Motor neuron (in vitro differentiated cells): ENCODE results near the gene CSTF2T. TPM values are rescaled to one million over a fixed set of nuclear protein-coding genes. Genes with fewer than 3 reads are reported as not detected.

Experiments
- ATAC-seq, 8 experiments: fragments of 200-7000 bp; cut with Tn5 transposase; replicated peaks in 6 of 8; 2 replicates each; pipeline ENCODE4 v1.8.0; 2021; ENCODE audit warnings: mild to moderate bottlenecking in 8 of 8, moderate library complexity in 8 of 8
- H3K27ac ChIP-seq, 2 donors: fragments of 250-450 bp; sonication (Bioruptor Pico); 2 replicates each; pipeline ENCODE4 v1.9.0; 2021; ENCODE audit warnings: antibody characterized with exemption in 2 of 2, mild to moderate bottlenecking in 2 of 2, moderate library complexity in 1 of 2
- H3K4me1 ChIP-seq, 2 donors: fragments of 250-450 bp; sonication (Bioruptor Pico); replicated peaks in 1 of 2; 2 replicates each; pipeline ENCODE4 v1.6.1; 2021; ENCODE audit warnings: antibody characterized with exemption in 2 of 2, mild to moderate bottlenecking in 2 of 2, moderate library complexity in 1 of 2
- H3K4me3 ChIP-seq, 5 donors: fragments of 250-450 bp; sonication (Bioruptor Pico); 2 replicates each; pipeline ENCODE4 v1.9.0; 2021; ENCODE audit warnings: antibody characterized with exemption in 5 of 5, mild to moderate bottlenecking in 5 of 5, moderate library complexity in 4 of 5
- WGBS, 10 experiments: fragments of 450-650 bp; shearing (Covaris generic); methylation state at CpG; one replicate each; pipeline ENCODE4 v1.0.0; 2022; 5-methylcytosine and 5-hydroxymethylcytosine counted together
- in situ Hi-C, 9 experiments: fragments of 400-800 bp; cut with MboI; loops; one replicate each; pipeline ENCODE4 v1.15.0; 2021; ENCODE audit warnings: low sequenced_read_pairs in 9 of 9, low pct_unique_long_range_greater_than_20kb in 2 of 9; ENCODE audit not compliant: unreplicated experiment in 9 of 9
- total RNA-seq, 8 experiments: library from RNA; unstranded; fragments of 300-600 nt; gene quantifications; 2 replicates each; pipeline versions ENCODE4 v1.2.3 to v1.2.4, GENCODE V29; 2022

CSTF2T gene
- total RNA-seq, 8 experiments from 2014 or later = 22.9 to 34.2 (median 26.9) TPM

- no peak for ATAC-seq
- Histone ChIP-seq H3K4me3 (no peak overlapping the region), H3K4me1 (no peaks in the 10 kb centered on the region), H3K27ac (no peak overlapping the region)
- 22 to 100% (median 88%) methylated on average over 1 of the region's 1 CpG; no CpG with 5 or more reads in 3 of the 10 experiments for WGBS, 10 experiments
- in situ Hi-C loops = loop anchor here in 1 of 9 experiments (25.0 kb wide), 1 partner anchor 251 kb away; no protein-coding TSS in a partner anchor
Measured at GRCh38 chr10:51711519-51711891, 12.1 kb upstream of the CSTF2T start.

- Histone ChIP-seq H3K4me3 (no peak overlapping the region), H3K4me1 (no peaks in the 10 kb centered on the region), H3K27ac (no peak overlapping the region)
- 25 to 90% (median 80%) methylated on average over 1 to 2 of the region's 2 CpGs; no CpG with 5 or more reads in 1 of the 10 experiments for WGBS, 10 experiments
- no peak for ATAC-seq
- in situ Hi-C loops = loop anchor here in 1 of 9 experiments (25.0 kb wide), 1 partner anchor 253 kb away; no protein-coding TSS in a partner anchor
Measured at GRCh38 chr10:51709324-51709972, 10.1 kb upstream of the CSTF2T start.

GRCh38 chr10:51708609-51709008, 9.2 kb upstream of the CSTF2T start:
- in situ Hi-C loops = loop anchor here in 1 of 9 experiments (25.0 kb wide), 1 partner anchor 254 kb away; no protein-coding TSS in a partner anchor
- WGBS, 10 experiments = 67 to 100% (median 83%) methylated on average over 1 to 2 of the region's 2 CpGs; no CpG with 5 or more reads in 4 of the 10 experiments

GRCh38 chr10:51707821-51708424, 8.5 kb upstream of the CSTF2T start:
- H3K27ac ChIP-seq = no peak overlapping the region
- no peak overlapping the region for H3K4me3 ChIP-seq
- H3K4me1 ChIP-seq = no peaks in the 10 kb centered on the region
- 40 to 100% (median 96%) methylated on average over 1 to 4 of the region's 5 CpGs for WGBS, 10 experiments
- ATAC-seq = no peak
- in situ Hi-C loops = loop anchor here in 1 of 9 experiments (25.0 kb wide), 1 partner anchor 254 kb away; no protein-coding TSS in a partner anchor

More at GRCh38 chr10:51708609-51709008, 9.2 kb upstream of the CSTF2T start:
- no peak overlapping the region for H3K4me3 ChIP-seq
- no peak overlapping the region for H3K27ac ChIP-seq
- no peaks in the 10 kb centered on the region for H3K4me1 ChIP-seq
- no peak for ATAC-seq

- Histone ChIP-seq H3K4me1 (no peaks in the 10 kb centered on the region), H3K4me3 (no peak overlapping the region), H3K27ac (no peak overlapping the region)
- in situ Hi-C loops = loop anchor here in 1 of 9 experiments (25.0 kb wide), 1 partner anchor 255 kb away; no protein-coding TSS in a partner anchor
- ATAC-seq = no peak
- 80 to 100% (median 92%) methylated on average over 1 to 6 of the region's 6 CpGs; no CpG with 5 or more reads in 2 of the 10 experiments for WGBS, 10 experiments
Measured at GRCh38 chr10:51707392-51707791, 8.0 kb upstream of the CSTF2T start.

GRCh38 chr10:51706225-51706624, 6.8 kb upstream of the CSTF2T start:
- WGBS, 10 experiments = 8 to 100% (median 66%) methylated on average over 1 to 3 of the region's 3 CpGs
- Histone ChIP-seq H3K27ac (no peak overlapping the region), H3K4me3 (no peak overlapping the region), H3K4me1 (no peaks in the 10 kb centered on the region)
- in situ Hi-C loops = loop anchor here in 1 of 9 experiments (25.0 kb wide), 1 partner anchor 256 kb away; no protein-coding TSS in a partner anchor
- ATAC-seq = peak in 2 of 8 experiments; percentile 93 to 100

DNA sequence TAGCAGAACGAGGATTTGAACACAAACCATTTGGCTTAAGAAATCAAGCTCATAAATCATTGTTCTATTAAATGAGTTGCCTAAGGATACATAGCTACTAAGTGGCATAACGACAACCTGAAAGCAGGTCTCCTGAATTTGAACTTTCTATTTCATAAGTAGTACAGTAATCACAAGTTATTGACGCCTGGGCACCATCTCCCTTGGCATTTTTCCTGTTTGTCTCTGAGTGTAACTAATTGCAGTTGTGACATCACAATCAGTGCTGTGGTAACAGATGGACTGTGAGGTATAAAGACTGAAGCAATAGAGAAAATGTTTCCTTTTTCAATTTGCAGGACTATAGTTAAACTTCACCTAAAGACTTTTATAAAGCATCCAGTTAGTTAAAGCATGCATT, 6.4 kb upstream of the CSTF2T start:
- no peak for ATAC-seq
- in situ Hi-C loops = loop anchor here in 1 of 9 experiments (25.0 kb wide), 1 partner anchor 257 kb away; no protein-coding TSS in a partner anchor
- WGBS, 10 experiments = 54 to 100% (median 75%) methylated on average over 1 to 3 of the region's 3 CpGs; no CpG with 5 or more reads in 1 of the 10 experiments

GRCh38 chr10:51700228-51700817, 928 bp upstream of the CSTF2T start:
- peak in 4 of 8 experiments; percentile 60 to 71 (median 65) for ATAC-seq
- WGBS, 10 experiments = 14 to 66% (median 38%) methylated on average over 4 to 12 of the region's 12 CpGs
- Histone ChIP-seq H3K4me3 (peak overlapping the region; percentile 53 to 95 (median 92)), H3K4me1 (peaks cover 16 to 38% of the 10 kb centered on the region in 2 donors), H3K27ac (peak overlapping the region; percentile 99 to 100)
- in situ Hi-C loops = loop anchor here in 1 of 9 experiments (25.0 kb wide), 1 partner anchor 262 kb away; no protein-coding TSS in a partner anchor

More for the DNA sequence above, 6.4 kb upstream of the CSTF2T start:
- H3K4me3 ChIP-seq = no peak overlapping the region
- no peaks in the 10 kb centered on the region for H3K4me1 ChIP-seq
- no peak overlapping the region for H3K27ac ChIP-seq

DNA sequence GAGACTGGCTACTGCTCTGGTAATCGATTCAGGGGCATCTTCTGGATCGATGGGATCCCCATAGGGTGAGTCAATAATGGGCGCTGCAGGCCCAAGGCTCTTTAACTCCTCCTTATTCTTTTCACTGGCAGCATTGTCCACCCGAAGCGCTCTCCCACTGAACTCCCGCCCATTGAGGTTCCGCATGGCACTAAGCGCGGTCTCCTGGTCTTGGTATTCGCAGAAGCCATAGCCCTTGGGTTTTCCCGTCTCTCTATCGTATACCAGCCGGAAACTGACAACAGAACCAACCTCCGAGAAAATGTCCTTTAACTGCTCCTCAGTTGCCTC, 285 bp downstream of the CSTF2T start:
- 0 to 20% (median 3%) methylated on average over 2 to 12 of the region's 14 CpGs; no CpG with 5 or more reads in 3 of the 10 experiments for WGBS, 10 experiments
- in situ Hi-C loops = loop anchor here in 1 of 9 experiments (25.0 kb wide), 1 partner anchor 637 kb away; the partner anchor contains the start of gene PRKG1
- H3K4me1 ChIP-seq = peaks cover 16 to 43% of the 10 kb centered on the region in 2 donors
- H3K27ac ChIP-seq = peak overlapping the region; percentile 99 to 100
- peak; percentile 23 to 71 (median 38) for ATAC-seq
- H3K4me3 ChIP-seq = peak overlapping the region; percentile 53 to 95 (median 92)

GRCh38 chr10:51698473-51699063, 827 bp downstream of the CSTF2T start:
- Histone ChIP-seq H3K27ac (peak overlapping the region; percentile 99 to 100), H3K4me3 (peak overlapping the region; percentile 53 to 95 (median 92)), H3K4me1 (peaks cover 16 to 43% of the 10 kb centered on the region in 2 donors)
- in situ Hi-C loops = loop anchor here in 1 of 9 experiments (25.0 kb wide), 1 partner anchor 636 kb away; the partner anchor contains the start of gene PRKG1
- WGBS, 10 experiments = 0 to 80% (median 65%) methylated on average over 1 to 7 of the region's 8 CpGs; no CpG with 5 or more reads in 4 of the 10 experiments
- ATAC-seq = no peak

DNA sequence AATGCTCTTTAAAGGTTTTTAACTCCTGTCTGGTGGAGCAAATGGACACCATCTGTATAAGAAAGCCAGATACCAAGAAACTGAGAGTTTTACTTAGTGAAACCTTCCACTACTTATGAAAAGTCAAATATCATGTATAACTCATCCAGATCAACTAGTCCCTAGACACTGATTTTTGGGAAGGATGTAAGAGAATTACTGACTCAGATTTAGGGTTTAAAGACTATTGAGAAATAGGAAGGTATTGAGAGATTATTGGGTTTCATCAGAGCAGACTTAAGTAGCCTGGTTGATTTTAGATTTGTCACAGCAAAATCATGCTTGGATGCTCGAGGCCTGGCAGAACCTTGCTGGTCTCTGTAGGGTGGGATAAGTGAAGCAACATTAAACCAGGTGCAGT, 3.1 kb downstream of the CSTF2T start:
- ATAC-seq = no peak
- H3K4me1 ChIP-seq = peaks cover 16 to 43% of the 10 kb centered on the region in 2 donors
- H3K27ac ChIP-seq = no peak overlapping the region
- H3K4me3 ChIP-seq = no peak overlapping the region
- in situ Hi-C loops = loop anchor here in 1 of 9 experiments (25.0 kb wide), 1 partner anchor 634 kb away; the partner anchor contains the start of gene PRKG1
- WGBS, 10 experiments = 13 to 83% (median 79%) methylated on average over 1 of the region's 1 CpG; no CpG with 5 or more reads in 4 of the 10 experiments

- Histone ChIP-seq H3K4me3 (no peak overlapping the region), H3K27ac (no peak overlapping the region), H3K4me1 (peaks cover 16 to 38% of the 10 kb centered on the region in 2 donors)
- whole genome bisulfite sequencing, 10 experiments = 65 to 100% (median 91%) methylated on average over 3 to 5 of the region's 5 CpGs
- ATAC-seq = no peak
- in situ Hi-C loops = loop anchor here in 1 of 9 experiments (25.0 kb wide), 1 partner anchor 632 kb away; the partner anchor contains the start of gene PRKG1
Measured at GRCh38 chr10:51694086-51694768, 5.2 kb downstream of the CSTF2T start.
